Measurements from ENCODE around the gene KCNK3. TPM values are rescaled to one million over a fixed set of nuclear protein-coding genes. Genes with fewer than 3 reads are reported as not detected.
"Not testable (repeated sequence)": the region's sequence is repeated elsewhere in the genome, so short reads cannot be mapped to it uniquely, and the experiment has no call there.

Gene KCNK3
- total and polyA plus RNA-seq, 2 donors from 2014 or later: 2.1 to 8.1 TPM

GRCh38 chr2:26658691-26659346 lies 33.7 kb upstream of the KCNK3 start:
- Histone ChIP-seq H3K4me3 (ENCODE audit: low read length in 3 of 3) (no peak overlapping the region), H3K9ac (ENCODE audit: low read length in 3 of 3) (no peak overlapping the region), H3K27ac (ENCODE audit: low read depth in 2 of 2, low read length in 2 of 2) (no peak overlapping the region), H3K27me3 (ENCODE audit: control insufficient read depth, insufficient read depth, low read length) (no peaks in the 10 kb centered on the region), H3K9me3 (ENCODE audit: control insufficient read depth in 2 of 3, insufficient read depth in 1 of 3, low read length in 3 of 3) (peaks cover 0 to 2% (median 0%) of the 10 kb centered on the region in 3 donors), H3K4me1 (ENCODE audit: control insufficient read depth in 2 of 3, insufficient read depth in 2 of 3, low read depth in 1 of 3, low read length in 3 of 3) (no peaks in the 10 kb centered on the region), H3K36me3 (ENCODE audit: control insufficient read depth in 2 of 3, insufficient read depth in 3 of 3, low read length in 3 of 3) (no peaks in the 10 kb centered on the region)
- no peak for DNase-seq
- intact Hi-C loops (cut with DNase I): no loop called here
- no peak for FAIRE-seq
- TF ChIP-seq CTCF (IDR thresholded peaks at IDR 0.05; ENCODE audit: borderline replicate concordance, extremely low read depth, insufficient read depth): no peak

- Histone ChIP-seq H3K9ac (ENCODE audit: low read length in 3 of 3) (no peak overlapping the region), H3K27me3 (ENCODE audit: control insufficient read depth, insufficient read depth, low read length) (no peaks in the 10 kb centered on the region), H3K4me1 (ENCODE audit: control insufficient read depth in 2 of 3, insufficient read depth in 2 of 3, low read depth in 1 of 3, low read length in 3 of 3) (no peaks in the 10 kb centered on the region), H3K9me3 (ENCODE audit: control insufficient read depth in 2 of 3, insufficient read depth in 1 of 3, low read length in 3 of 3) (peaks cover 0 to 2% (median 0%) of the 10 kb centered on the region in 3 donors), H3K4me3 (ENCODE audit: low read length in 3 of 3) (no peak overlapping the region), H3K27ac (ENCODE audit: low read depth in 2 of 2, low read length in 2 of 2) (no peak overlapping the region), H3K36me3 (ENCODE audit: control insufficient read depth in 2 of 3, insufficient read depth in 3 of 3, low read length in 3 of 3) (no peaks in the 10 kb centered on the region)
- intact Hi-C loops (cut with DNase I): no loop called here
- peak; percentile 63 for FAIRE-seq
- no peak for TF ChIP-seq CTCF (IDR thresholded peaks at IDR 0.05; ENCODE audit: borderline replicate concordance, extremely low read depth, insufficient read depth)
- DNase-seq: no peak
These were observed 32.1 kb upstream of the KCNK3 start for GRCh38 chr2:26660363-26660962.

- H3K9ac ChIP-seq (ENCODE audit: low read length in 3 of 3); H3K36me3 ChIP-seq (ENCODE audit: control insufficient read depth in 2 of 3, insufficient read depth in 3 of 3, low read length in 3 of 3); H3K27me3 ChIP-seq (ENCODE audit: control insufficient read depth, insufficient read depth, low read length); H3K27ac ChIP-seq (ENCODE audit: low read depth in 2 of 2, low read length in 2 of 2); H3K9me3 ChIP-seq (ENCODE audit: control insufficient read depth in 2 of 3, insufficient read depth in 1 of 3, low read length in 3 of 3); H3K4me3 ChIP-seq (ENCODE audit: low read length in 3 of 3); FAIRE-seq; H3K4me1 ChIP-seq (ENCODE audit: control insufficient read depth in 2 of 3, insufficient read depth in 2 of 3, low read depth in 1 of 3, low read length in 3 of 3); intact Hi-C loops (cut with DNase I): not testable (repeated sequence)
- peak in 1 of 5 donors; percentile 27 for DNase-seq
These were observed 27.2 kb upstream of the KCNK3 start for GRCh38 chr2:26665296-26665695.

GRCh38 chr2:26666671-26667070 lies 25.9 kb upstream of the KCNK3 start:
- DNase-seq (no peak), FAIRE-seq (no peak)
- no peak overlapping the region for H3K9ac ChIP-seq (ENCODE audit: low read length in 3 of 3)
- no peaks in the 10 kb centered on the region for H3K4me1 ChIP-seq (ENCODE audit: control insufficient read depth in 2 of 3, insufficient read depth in 2 of 3, low read depth in 1 of 3, low read length in 3 of 3)
- H3K27ac ChIP-seq (ENCODE audit: low read depth in 2 of 2, low read length in 2 of 2): no peak overlapping the region
- no peak overlapping the region for H3K4me3 ChIP-seq (ENCODE audit: low read length in 3 of 3)
- intact Hi-C loops (cut with DNase I): no loop called here
- no peak for TF ChIP-seq CTCF (IDR thresholded peaks at IDR 0.05; ENCODE audit: borderline replicate concordance, extremely low read depth, insufficient read depth)
- H3K36me3 ChIP-seq (ENCODE audit: control insufficient read depth in 2 of 3, insufficient read depth in 3 of 3, low read length in 3 of 3): no peaks in the 10 kb centered on the region
- H3K27me3 ChIP-seq (ENCODE audit: control insufficient read depth, insufficient read depth, low read length): no peaks in the 10 kb centered on the region
- H3K9me3 ChIP-seq (ENCODE audit: control insufficient read depth in 2 of 3, insufficient read depth in 1 of 3, low read length in 3 of 3): peaks cover 0 to 1% (median 0%) of the 10 kb centered on the region in 3 donors
